HEK293 (cell line): ENCODE measurements around the gene RDH5.

Source experiments
- TRIM28 ChIP-seq: IDR thresholded peaks from 2 replicates; pipeline ENCODE4 v1.6.1; 2011; ENCODE audit warnings: low read length, control low read depth, borderline replicate concordance
- ZNF121 ChIP-seq: fragments of 450-650 bp; formaldehyde crosslinking; IDR thresholded peaks from 2 replicates; pipeline ENCODE4 v1.5.1; 2016; ENCODE audit warnings: missing biosample characterization, missing genetic modification characterization
- ZNF664 ChIP-seq: fragments of 450-650 bp; formaldehyde crosslinking; IDR thresholded peaks from 2 replicates; pipeline ENCODE4 v1.5.1; 2016; ENCODE audit warnings: missing biosample characterization, missing genetic modification characterization
- TF ChIP-seq, protein P1 (sequence below): fragments of 450-650 bp; formaldehyde crosslinking; IDR thresholded peaks from 2 replicates; pipeline ENCODE4 v1.5.1; 2017; ENCODE audit warnings: missing biosample characterization, missing genetic modification characterization
- TF ChIP-seq, protein P2 (sequence below): fragments of 450-650 bp; formaldehyde crosslinking; IDR thresholded peaks from 2 replicates; pipeline ENCODE4 v1.5.1; 2016; ENCODE audit warnings: missing biosample characterization, missing genetic modification characterization

DNA sequence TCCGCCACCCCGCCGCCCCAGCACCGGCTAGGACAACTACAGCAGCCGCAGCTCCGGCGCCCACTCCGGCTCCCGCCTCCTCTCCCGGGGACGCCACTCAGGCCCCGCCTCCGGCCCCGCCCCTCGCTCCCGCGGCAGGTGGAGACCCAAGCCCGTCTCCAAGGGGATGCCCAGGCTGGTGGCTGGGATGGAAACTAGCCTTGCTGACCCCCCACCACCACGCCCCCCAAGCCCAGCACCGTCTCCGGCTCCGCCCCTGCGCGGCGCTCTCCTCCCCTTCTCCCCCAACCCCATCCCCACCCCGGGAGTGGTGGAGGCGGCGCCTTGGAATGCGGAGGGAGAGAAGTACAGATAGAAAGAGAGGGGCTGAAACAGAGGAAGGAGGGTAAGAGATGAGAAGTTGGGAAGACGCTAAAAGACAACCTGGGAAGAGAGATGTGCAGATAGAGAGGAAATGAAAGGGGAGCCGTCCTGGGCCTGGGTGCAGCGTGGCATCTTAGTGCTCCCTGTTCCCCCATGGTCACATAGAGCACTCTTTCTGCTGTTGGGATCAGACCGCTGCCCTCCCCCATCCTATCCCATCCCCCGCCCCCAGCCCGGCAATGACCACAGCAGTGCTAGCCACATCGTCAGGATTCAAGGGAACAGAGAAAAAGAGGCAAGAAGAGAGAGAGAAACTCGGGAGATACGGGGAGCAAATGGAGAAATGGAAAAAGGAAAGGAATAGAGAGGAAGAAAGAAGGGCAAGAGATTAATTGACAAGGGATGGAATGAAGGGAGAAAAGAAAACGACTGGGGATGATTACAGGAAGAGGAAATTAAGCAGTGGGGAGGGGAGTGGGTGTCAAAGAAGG, 12.1 kb upstream of the RDH5 start, which contains the start of gene ITGA7:
- TF ChIP-seq ZNF121: no peak
- no peak for TF ChIP-seq ZNF664 (tag by site-specific recombination)
- TF ChIP-seq, protein P1, sequence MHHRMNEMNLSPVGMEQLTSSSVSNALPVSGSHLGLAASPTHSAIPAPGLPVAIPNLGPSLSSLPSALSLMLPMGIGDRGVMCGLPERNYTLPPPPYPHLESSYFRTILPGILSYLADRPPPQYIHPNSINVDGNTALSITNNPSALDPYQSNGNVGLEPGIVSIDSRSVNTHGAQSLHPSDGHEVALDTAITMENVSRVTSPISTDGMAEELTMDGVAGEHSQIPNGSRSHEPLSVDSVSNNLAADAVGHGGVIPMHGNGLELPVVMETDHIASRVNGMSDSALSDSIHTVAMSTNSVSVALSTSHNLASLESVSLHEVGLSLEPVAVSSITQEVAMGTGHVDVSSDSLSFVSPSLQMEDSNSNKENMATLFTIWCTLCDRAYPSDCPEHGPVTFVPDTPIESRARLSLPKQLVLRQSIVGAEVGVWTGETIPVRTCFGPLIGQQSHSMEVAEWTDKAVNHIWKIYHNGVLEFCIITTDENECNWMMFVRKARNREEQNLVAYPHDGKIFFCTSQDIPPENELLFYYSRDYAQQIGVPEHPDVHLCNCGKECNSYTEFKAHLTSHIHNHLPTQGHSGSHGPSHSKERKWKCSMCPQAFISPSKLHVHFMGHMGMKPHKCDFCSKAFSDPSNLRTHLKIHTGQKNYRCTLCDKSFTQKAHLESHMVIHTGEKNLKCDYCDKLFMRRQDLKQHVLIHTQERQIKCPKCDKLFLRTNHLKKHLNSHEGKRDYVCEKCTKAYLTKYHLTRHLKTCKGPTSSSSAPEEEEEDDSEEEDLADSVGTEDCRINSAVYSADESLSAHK (tag by site-specific recombination): no peak
- TF ChIP-seq, protein P2, sequence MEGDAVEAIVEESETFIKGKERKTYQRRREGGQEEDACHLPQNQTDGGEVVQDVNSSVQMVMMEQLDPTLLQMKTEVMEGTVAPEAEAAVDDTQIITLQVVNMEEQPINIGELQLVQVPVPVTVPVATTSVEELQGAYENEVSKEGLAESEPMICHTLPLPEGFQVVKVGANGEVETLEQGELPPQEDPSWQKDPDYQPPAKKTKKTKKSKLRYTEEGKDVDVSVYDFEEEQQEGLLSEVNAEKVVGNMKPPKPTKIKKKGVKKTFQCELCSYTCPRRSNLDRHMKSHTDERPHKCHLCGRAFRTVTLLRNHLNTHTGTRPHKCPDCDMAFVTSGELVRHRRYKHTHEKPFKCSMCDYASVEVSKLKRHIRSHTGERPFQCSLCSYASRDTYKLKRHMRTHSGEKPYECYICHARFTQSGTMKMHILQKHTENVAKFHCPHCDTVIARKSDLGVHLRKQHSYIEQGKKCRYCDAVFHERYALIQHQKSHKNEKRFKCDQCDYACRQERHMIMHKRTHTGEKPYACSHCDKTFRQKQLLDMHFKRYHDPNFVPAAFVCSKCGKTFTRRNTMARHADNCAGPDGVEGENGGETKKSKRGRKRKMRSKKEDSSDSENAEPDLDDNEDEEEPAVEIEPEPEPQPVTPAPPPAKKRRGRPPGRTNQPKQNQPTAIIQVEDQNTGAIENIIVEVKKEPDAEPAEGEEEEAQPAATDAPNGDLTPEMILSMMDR (tag by site-specific recombination): no peak
- TF ChIP-seq TRIM28: no peak
